ENCODE results near the gene FEM1B.

- TF ChIP-seq YY1 (IDR thresholded peaks at IDR 0.05; ENCODE audit: low read depth, low read length), result no peak
- no peak for TF ChIP-seq EZH2 (IDR thresholded peaks at IDR 0.05; ENCODE audit: low read depth, low read length, severe bottlenecking)
- no peak for TF ChIP-seq SUZ12 (IDR thresholded peaks at IDR 0.05; ENCODE audit: low read length)
- no peak for TF ChIP-seq BCL11A (IDR thresholded peaks at IDR 0.05; ENCODE audit: low read depth in 2 of 2, low read length in 2 of 2)
- TF ChIP-seq SAP30 (IDR thresholded peaks at IDR 0.05; ENCODE audit: insufficient read depth, insufficient replicate concordance, low read length), result no peak
- no peak for TF ChIP-seq JUND (IDR thresholded peaks at IDR 0.05; ENCODE audit: low read length)
- TF ChIP-seq SIRT6 (IDR thresholded peaks at IDR 0.05; ENCODE audit: low read length), result no peak
- TF ChIP-seq ATF2 (IDR thresholded peaks at IDR 0.05; ENCODE audit: low read length), result no peak
- TF ChIP-seq SP4 (IDR thresholded peaks at IDR 0.05; ENCODE audit: low read length), result no peak
- TF ChIP-seq POLR2A (IDR thresholded peaks at IDR 0.05; ENCODE audit: control extremely low read depth in 1 of 2, low read depth in 2 of 2, low read length in 2 of 2), result no peak
- TF ChIP-seq POLR2AphosphoS5 (IDR thresholded peaks at IDR 0.05; ENCODE audit: low read depth, low read length), result no peak
These were observed 46.3 kb upstream of the FEM1B start for GRCh38 chr15:68231102-68231818.

Measured in H1 (cell line).